Measurements from ENCODE around the gene PNKP.

The PNKP gene

DNA sequence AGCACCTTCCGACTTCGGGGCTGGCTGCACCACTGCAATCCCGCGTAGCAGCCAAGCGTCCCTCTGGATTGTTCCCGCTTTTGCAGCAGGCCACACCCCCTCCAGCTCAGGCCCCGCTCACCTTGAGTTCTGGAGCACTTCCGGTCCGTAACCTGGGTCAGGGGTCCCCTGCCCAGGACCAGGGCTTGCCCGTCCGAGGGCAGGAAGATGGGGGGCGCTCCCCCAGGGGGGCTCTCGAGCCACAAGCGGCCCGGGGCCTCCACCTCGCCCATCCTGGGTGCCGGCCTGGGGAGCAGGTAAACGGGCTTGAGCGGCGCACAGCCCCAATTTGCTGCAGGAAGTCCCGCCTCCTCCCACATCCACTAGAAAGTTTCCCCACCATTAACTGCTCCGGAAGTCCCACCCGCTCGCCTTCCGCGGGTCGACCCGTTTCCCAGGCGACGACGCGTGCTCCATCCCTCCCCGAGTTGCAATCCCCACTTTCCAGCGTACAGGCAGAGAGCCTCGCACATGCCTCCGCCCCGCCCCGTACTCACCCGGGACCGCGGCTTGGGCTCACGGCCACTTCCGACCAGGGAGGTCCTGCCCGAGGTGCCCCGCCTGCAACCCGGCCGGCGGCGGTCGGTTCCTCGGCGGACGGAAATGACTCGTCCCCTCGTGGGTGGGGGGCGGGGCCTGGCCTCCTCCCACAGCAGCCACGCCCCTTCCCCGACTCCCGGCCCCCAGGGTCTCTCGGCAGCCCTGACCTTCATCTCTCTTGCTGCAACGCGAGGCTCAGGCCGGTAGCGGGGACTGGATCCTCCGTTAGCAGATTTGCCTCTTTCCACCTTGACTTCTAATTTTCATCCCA is at the start of gene PNKP:
TSS of gene PNKP (minus strand) at position 644 of the 850 bp plus-strand sequence. CDS start at position 272, 372 bp downstream.
- DNase-seq (ENCODE audit: low read depth in 3 of 3): peak; percentile 61 to 90 (median 85)

DNA sequence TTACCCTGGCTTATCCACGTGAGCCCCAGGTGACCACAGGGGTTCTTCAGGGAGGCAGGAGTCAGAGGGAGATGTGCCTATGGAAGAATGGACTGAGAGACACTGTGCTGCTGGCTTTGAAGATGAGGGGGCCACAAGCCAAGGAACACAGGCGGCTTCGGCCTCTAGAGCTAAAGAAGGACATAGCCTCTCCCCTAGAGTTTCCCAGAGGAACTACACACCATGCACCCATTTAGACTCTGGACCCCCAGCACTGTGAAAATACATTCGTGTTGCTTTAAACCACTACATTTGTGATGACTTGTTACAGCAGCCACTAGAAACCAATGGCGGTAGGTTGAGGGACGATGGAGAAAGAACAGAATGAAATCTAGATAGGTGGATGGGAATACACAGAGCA is 47.9 kb upstream of the PNKP start:
- DNase-seq (ENCODE audit: low read depth in 3 of 3): no peak

DNA sequence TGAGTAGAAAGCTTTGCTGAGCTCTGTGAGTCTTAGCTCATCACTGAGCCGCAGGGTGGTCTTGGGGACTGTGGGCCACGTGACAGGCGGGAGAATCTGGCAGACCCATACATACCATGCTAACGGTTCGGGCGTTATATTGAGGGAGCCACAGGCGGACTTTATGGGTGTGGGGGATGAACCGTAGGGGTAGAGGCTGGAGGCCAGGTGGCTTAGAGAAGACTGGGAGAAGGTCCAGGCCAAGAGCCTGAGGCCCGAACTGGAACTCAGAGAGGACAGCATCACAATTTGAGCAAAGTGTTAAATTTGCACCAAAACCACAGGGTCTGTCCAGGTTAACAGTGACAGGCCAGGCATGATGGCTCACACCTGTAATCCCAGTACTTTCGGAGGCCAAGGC is 46.3 kb upstream of the PNKP start:
- DNase-seq (ENCODE audit: low read depth in 3 of 3): no peak

DNA sequence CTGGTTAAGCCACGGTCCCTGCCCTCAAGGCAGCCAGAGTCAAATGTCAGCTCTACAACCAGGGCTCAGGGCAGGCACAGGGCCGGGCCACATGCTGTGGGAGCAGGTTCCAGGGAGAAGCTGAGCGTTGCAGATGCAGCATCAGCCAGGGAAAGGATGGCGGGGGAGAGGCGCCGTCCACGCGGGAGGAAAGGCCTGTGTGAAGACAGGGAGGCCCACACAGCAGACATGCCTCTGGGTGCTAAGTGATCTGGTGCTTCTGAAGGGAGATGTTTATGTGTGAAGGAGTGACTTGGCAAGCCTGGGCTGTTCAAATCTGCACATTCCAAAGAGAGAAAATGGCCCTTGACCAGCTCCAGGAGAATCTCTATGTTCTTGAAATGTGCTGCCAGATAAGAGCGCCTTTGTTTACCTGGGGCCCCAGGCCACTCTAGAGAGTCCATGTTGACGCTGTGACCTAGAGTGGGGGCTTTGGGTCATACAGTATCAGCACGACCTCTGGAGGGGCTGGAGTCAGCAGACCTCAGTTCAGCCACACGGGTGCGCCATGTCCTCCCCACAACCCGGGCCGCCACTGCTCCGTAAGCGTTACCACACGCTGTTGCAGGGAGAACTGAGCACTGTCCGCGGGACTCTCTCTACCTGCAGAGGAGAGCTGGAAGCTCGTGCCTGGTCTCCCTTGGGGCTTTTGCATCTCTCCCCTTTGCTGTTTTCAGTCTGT is 45.7 kb upstream of the PNKP start:
- no peak for DNase-seq (ENCODE audit: low read depth in 3 of 3)

DNA sequence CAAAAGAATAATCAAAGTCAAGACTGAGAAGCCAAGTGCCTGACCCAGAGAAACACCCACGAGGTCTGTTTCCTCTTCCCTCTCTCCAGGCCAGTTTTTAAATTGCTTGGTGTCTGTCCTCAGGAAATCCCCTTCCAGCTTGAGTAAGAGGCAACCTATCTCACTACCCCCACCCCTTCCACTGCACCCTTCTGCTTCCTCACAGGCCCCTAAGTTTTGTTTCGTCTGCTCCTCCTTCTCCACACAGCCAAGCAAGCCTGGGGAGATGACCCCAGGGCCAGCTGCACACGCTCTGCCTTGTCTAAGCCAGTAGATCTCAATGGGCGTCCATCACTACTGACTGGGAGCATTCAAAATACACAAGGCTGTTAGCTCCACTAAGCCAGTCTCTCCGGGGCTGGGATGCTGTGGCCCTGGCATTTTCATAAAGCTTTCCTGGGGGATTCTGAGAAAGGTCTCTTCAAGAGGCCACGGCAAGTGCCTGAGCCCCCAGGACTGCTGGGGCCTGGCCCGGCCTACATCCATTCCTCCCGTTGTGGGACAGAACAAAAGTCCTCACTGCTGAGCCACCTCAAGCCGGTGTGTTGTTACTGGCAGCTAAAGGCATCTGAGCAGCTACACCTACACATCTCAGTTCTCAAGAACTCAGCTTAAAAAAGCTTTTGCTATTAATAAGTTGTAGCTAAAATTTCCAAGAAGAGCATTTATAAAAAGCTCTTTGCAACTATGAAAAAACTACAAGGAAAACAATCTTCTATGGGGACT is 44.2 kb upstream of the PNKP start:
- no peak for DNase-seq (ENCODE audit: low read depth in 3 of 3)

DNA sequence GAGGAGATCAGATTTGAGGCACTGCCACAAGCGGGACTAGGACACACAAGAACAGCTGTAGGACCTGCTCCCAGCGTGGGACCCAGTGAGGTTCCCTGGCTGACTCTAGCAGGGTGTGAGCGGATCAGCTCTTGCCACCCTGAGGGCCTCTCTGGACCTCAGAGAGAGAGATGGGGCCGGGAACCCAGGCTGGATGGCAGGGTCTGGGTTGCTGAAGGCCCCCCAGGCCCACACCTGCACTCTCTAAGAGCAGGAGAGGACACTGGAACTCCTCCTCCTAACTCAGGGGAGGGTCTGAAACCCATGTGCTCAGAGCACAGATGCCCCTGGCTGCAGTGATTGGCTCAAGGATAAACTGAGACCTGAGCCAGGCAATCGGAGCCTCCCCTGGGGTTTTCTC is 42.8 kb upstream of the PNKP start:
- DNase-seq (ENCODE audit: low read depth in 3 of 3): no peak

DNA sequence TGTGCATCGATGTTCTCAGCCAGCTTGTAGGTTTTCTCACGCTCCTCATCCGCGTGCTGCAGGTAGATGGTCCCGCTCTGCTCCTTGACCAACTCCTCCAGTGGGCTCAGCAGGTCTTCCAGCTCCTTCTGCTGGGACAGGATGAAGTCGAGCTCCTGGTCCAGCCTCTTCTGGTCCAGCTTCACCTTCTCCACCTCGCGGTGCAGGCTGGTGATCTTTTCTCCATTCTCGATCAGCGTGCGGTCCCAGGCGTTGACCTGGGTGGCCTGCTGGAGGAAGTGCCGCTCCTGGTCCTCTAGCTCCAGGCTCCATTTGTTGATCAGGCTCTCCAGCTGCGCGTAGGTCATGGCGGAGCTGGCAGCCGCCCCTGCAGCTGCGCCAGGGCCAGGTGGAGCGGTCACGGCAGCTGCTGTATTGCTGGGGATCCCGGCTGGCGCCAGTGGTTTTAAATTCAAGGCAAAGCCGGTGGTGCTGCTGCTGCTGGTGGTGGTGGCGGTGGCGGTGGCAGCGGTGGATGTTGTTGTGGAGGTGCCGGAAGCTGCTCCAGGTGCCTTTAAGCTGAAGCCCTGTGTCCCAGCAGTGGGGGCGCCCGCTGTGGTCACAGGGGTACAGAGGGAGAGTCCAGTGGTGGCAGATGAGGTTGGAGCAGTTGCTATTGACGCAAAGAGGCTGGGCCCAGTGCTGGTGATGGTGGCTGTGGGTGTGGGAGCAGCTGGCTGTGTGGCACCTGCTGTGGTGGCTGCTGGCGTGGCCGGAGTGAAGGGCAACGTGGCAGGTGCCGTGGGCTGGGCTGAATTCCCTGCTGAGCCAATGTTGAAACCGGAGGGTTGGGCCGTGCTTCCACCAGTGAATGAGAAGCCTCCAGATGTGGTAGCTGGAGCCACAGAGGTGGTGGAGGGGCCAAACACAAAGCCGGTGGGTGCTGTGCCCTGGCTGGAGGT is 41.4 kb upstream of the PNKP start:
- DNase-seq (ENCODE audit: low read depth in 3 of 3): no peak

DNA sequence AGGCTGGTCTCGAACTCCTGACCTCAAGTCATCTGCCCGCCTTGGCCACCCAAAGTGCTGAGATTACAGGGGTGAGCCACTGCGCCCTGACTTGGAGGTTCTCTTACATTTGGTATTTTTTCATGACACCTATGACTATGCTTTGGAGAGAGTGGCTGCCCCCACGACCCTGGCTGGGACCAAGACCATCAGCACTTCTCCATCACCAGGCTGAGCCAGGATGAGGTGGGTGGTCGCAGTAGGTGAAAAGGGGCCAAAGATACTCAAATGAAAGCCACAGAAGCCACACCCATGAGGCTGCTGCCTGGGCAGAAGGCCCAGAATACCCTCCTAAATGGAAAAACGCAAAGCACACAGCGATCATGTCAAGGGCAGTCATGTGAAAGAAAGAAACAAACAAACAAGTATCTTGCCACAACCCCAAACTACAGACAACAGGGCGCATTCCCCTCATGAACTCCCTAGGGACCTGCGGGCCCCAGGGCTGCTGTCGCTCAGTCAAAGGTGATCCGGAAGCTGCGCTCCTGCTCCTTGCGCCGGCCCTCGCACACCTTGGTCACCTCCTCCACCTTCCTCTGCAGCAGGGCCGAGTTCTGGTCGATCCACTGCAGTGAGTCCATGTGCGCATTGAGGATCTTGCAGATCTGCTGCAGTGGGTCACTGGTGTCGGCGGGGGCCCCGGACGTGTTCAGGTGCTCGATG is 40.5 kb upstream of the PNKP start:
- no peak for DNase-seq (ENCODE audit: low read depth in 3 of 3)

DNA sequence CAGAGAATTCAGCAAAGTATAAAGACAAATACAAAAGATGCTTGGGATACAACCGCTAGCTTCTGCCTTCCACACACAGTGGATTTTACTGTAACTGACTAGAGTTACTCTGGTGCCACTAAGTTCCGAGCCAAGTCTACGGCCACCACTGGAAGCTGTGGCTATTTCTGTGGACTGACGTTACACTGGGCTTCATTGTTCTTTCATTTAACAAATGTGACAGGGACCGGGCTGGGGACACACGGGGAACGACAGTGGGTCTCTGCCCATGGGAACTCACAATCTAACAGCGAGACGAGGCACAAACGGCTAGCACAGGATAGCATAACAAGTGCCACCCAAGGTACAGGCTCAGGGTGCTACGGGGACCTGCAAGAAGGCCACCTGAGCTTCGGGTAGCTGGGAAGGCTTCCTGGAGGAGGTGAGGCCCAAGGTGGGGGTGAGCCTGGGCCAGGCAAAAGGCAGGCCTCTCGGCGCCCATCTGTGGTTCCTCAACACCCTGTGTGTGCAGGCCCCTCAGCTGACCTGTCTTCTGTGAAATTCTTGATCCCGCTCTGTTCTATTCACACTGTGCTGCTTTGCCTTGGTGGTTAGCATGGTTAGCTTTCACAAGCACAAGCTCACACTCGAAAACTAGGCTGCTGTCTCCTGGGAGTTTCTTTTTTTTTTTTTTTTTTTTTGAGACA is 39.6 kb upstream of the PNKP start:
- no peak for DNase-seq (ENCODE audit: low read depth in 3 of 3)

DNA sequence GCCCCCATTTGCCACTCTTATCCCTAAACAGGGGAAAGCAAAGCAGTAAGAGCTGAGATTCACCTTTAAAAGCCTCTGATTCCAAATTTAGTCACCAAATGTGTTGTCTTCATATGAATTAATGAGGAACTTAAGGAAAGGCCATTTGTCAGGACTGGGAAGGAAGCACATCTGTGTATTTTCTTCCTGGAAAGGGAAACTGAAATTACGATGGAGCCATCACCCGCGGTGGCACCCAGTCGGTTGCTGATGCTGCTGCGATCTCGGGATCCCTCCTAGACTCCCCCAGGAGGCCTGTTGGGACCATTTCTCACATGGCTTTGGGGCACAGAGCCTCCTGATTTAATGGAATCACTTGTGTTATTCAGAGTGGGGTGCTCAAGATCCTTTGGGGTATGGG is 36.8 kb upstream of the PNKP start:
- DNase-seq (ENCODE audit: low read depth in 3 of 3): no peak

DNA sequence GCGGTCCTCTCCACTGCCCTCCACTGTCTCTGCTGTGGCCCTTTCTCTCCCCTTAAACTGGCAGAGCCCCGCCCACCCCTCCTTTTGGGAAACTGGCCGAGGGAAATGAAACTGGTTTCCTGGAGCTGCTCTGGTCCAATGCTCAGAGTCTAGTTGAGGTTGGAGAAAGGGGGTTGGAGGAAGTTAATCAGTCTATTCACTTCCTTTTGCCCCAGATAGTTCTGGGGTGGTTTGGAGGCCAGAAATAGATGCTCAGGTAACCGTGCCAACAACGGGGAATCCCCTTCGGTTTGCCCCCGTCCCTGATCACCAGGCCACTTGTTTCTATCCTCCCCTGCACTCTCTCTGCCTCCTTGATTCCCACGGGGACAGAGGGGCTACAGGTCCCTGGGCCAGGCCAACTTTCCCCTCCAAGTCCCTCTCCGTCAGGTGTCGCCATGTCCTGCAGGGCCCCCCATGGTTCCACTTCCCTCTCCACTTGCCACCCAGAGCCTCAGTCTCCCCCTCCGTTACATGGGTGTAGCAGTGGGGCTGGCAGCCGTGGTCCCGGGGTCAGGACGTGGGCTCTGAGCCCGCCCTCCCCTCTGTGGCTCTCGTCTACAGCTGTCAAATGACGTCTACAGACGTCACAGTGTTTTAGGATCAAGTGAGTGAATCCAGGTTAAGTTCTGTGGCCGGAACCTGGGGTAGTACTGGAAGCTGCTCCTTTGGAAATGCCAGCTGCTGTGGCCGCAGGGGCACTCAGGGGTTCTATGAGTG is 29.7 kb upstream of the PNKP start, which contains the start of gene IL4I1:
TSS of gene IL4I1 (minus strand) at position 25 of the 759 bp plus-strand sequence. CDS start 727 bp downstream, outside the sequence.
- peak in 2 of 3 donors; percentile 36 to 55 for DNase-seq (ENCODE audit: low read depth in 3 of 3)

DNA sequence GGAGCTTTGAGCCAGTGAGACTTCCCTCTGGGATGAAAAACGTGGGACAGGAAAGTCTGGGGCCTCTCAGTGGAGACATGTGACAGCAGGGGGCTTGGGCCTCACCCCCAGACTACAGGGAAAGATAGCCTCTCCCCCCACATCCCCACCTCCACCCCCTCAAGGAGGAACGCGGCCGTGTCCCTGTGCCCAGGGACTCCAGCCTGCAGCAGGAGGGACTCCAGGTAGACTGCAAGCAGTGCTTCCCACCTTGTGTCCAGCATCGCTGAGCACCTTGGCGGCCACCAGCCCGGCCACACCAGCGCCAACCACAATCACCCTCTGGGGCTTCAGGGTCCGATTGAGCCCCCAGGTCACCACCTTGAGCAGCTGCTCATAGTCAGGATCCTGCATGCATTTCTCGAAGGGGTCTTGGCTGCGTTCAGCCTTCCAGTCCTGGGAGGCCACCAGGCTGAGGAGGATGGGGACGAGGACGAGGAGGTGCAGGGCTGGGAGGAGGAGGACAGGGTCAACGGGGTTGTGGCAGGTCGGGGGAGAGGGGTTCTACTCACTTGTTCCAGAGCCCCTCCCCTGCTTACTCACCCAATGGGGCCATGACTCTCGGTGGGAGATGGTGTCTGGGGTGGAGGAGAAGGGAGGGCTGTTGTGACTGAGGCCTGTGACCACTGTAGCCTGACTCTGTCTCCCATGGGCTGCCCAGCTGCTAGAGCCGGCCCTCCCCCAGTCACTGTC is 28.4 kb upstream of the PNKP start:
- no peak for DNase-seq (ENCODE audit: low read depth in 3 of 3)

DNA sequence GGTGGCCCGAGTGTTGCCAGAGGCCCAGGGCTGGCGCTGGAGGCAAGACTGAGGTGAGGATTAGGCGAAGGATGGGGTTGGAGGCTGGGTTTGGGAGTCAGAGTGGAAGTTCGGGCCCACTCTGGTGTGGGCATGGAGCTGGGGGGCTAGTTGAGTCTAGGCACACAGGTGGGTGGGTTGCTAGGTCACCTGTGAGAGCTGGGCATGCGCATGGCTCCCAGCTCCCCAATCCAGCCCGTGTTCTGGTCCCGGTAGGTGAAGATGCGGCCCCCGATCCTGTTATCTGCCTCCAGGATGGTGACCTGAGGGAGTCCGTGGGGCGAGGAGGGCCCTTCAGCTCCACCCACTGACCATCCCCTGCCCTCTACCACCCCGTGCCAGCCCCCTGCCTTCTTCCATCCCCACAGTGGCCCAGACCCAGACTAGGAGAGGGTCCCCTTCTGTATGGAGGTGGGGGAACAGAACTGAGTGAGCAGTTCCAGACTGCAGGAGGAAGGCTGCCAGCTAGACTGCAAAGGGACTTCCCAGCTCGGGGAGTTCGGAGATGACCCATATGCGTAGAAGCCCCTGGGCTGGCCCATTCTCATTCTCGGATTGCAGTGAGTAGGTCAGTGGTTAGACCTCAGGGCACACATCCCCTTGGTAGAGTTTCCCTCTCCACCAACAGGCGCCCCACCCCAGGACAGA is 27.6 kb upstream of the PNKP start:
- peak in 2 of 3 donors; percentile 25 to 29 for DNase-seq (ENCODE audit: low read depth in 3 of 3)

DNA sequence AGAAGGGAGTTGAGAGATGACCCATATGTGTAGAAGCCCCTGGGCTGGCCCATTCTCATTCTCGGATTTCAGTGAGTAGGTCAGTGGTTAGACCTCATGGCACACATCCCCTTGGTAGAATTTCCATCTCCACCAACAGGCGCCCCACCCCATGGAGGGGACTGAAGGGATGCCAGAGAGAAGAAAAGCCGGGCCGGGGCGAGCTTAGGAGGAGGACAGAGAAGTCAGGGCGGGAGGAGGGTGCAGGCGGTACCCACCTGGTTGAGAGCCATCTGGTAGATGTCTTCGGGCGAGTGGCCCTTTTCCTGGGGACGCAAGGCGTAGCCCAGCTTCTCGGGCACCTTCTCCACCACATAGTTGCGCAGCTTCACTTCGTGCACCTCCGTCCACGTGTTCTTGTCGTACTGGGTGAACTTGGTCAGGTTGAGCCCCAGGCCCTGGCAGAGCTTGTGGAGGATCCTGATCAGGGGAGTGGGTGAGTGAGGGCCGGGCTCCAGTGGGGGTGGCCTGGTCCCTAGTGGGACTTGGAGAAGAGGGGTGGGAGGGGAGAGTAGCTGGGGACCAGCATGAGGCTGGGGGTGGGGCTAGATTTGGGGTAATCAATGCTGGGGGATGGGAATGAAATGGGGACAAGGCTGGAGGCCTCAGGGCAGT is 26.8 kb upstream of the PNKP start:
- DNase-seq (ENCODE audit: low read depth in 3 of 3): no peak

DNA sequence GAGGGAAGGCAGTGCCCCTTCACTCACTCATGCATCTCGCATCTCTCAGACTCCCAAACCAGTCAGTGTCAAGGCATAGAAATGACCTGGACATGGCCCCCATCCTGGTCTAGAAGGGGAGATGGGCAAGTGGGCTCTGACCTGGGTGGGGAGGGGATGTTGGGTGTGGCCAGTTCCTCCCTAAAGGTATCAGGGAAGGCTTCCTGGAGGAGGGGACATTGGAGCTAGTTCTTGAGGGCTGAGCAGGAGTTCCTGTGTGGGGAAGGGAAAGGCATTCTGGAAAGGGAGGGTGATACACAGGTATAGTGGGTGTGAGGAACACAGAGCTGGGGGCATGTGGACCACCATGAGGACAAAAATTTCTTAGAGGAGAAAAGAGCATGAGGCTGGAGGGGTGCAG is 25.3 kb upstream of the PNKP start:
- DNase-seq (ENCODE audit: low read depth in 3 of 3): no peak

DNA sequence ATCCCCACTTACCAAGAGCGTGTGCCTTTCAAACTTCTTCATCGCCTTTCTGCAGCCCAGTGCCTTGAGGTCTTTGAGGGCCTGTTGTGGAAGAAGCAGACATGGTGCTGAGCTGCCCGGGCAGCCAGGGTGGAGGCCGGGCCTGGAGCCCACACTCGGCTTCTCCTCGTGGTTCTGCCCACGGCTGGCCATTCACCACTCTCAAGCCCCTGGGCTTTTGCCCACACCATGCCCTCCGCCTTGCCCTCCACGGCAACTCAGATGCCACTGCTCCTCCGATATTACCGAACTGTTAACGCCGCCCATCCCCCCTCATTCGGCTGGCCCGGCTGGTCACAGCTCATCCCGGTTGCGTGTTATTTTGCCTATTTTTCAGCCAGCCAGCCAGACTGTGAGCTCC is 24.0 kb upstream of the PNKP start:
- DNase-seq (ENCODE audit: low read depth in 3 of 3): no peak
